Measurements from ENCODE around the gene LZIC. TPM values are rescaled to one million over a fixed set of nuclear protein-coding genes. Genes with fewer than 3 reads are reported as not detected.

LZIC gene
- total and polyA plus RNA-seq, 9 of the 15 experiments (the other 6 are each of a cell fraction or from before 2014, with no cell fraction given) = 32.9 to 109 (median 61.7) TPM

DNA sequence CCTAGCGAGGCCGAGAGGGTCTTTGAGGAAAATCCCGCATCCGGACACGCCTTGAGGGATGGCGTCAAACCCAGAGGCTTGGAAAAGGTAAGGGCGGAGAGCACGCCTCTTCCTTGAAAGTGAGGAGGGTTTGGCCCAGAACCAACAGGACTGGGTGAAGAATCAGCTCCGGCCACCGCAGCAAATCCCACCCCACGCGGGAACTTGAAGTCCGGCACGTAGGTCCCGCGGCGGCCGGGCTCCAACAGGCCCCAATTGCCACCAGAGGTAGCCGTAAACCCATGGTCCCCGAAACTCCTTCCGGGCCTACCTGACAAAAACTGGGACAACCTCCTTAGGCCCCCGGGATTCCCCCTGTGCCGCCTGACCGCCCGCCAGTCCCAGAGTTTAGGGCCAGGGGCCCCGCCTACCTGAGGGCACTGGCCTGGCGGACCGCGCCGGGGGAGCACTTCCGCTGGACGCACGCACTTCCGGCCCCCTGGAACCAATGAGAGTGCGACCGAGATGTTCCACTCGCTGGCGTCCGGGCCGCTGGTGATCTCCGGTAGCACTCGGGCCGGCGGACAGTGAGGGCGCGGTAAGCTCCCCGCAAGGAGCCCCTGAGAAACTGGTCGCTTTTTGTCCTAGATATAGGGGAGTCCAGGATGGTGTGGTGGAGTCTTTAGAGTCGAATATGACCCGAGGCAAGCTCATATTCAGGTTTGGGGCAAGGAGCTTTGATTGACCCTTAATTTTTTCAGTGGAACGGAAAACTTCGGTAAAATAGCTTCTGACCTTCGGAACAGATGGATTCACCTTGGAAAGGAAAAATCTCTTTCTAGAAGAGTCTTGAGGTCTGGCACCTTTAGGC is at the start of gene LZIC, which contains the start of gene NMNAT1 (continued):
- TF ChIP-seq, protein P1, sequence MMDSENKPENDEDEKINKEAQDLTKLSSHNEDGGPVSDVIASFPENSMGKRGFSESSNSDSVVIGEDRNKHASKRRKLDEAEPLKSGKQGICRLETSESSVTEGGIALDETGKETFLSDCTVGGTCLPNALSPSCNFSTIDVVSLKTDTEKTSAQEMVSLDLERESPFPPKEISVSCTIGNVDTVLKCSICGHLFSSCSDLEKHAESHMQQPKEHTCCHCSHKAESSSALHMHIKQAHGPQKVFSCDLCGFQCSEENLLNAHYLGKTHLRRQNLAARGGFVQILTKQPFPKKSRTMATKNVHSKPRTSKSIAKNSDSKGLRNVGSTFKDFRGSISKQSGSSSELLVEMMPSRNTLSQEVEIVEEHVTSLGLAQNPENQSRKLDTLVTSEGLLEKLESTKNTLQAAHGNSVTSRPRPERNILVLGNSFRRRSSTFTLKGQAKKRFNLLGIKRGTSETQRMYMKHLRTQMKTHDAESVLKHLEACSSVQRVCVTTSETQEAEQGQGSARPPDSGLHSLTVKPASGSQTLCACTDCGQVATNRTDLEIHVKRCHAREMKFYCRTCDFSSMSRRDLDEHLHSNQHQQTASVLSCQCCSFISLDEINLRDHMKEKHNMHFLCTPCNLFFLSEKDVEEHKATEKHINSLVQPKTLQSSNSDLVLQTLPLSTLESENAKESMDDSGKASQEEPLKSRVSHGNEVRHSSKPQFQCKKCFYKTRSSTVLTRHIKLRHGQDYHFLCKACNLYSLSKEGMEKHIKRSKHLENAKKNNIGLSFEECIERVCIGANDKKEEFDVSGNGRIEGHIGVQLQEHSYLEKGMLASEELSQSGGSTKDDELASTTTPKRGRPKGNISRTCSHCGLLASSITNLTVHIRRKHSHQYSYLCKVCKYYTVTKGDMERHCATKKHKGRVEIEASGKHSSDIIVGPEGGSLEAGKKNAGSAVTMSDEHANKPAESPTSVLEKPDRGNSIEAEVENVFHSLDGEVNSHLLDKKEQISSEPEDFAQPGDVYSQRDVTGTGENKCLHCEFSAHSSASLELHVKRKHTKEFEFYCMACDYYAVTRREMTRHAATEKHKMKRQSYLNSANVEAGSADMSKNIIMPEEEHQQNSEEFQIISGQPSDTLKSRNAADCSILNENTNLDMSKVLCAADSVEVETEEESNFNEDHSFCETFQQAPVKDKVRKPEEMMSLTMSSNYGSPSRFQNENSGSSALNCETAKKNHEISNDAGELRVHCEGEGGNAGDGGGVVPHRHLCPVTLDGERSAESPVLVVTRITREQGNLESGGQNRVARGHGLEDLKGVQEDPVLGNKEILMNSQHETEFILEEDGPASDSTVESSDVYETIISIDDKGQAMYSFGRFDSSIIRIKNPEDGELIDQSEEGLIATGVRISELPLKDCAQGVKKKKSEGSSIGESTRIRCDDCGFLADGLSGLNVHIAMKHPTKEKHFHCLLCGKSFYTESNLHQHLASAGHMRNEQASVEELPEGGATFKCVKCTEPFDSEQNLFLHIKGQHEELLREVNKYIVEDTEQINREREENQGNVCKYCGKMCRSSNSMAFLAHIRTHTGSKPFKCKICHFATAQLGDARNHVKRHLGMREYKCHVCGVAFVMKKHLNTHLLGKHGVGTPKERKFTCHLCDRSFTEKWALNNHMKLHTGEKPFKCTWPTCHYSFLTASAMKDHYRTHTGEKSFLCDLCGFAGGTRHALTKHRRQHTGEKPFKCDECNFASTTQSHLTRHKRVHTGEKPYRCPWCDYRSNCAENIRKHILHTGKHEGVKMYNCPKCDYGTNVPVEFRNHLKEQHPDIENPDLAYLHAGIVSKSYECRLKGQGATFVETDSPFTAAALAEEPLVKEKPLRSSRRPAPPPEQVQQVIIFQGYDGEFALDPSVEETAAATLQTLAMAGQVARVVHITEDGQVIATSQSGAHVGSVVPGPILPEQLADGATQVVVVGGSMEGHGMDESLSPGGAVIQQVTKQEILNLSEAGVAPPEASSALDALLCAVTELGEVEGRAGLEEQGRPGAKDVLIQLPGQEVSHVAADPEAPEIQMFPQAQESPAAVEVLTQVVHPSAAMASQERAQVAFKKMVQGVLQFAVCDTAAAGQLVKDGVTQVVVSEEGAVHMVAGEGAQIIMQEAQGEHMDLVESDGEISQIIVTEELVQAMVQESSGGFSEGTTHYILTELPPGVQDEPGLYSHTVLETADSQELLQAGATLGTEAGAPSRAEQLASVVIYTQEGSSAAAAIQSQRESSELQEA (IDR thresholded peaks at IDR 0.05; ENCODE audit: low read depth) = no peak
- TF ChIP-seq PHB2 (IDR thresholded peaks at IDR 0.05; ENCODE audit: low read depth) (no peak), OTX1 (CRISPR knock-in tag; IDR thresholded peaks at IDR 0.05) (peak; percentile 5; the same call in 1 of the 2 replicates), LARP7 (IDR thresholded peaks at IDR 0.05) (no peak; the same call in 1 of the 2 replicates), ZNF217 (CRISPR knock-in tag; IDR thresholded peaks at IDR 0.05) (no peak), STAT5B (CRISPR knock-in tag; IDR thresholded peaks at IDR 0.05) (no peak), ZBED1 (IDR thresholded peaks at IDR 0.05) (peak; percentile 91), TRIM24 (IDR thresholded peaks at IDR 0.05) (peak in 1 of 2 experiments; percentile 99; a peak in 2 of 4 replicates), MCM2 (IDR thresholded peaks at IDR 0.05; ENCODE audit: low read depth) (no peak), GABPB2 (CRISPR knock-in tag; conservative IDR thresholded peaks at IDR 0.05) (no peak), COPS2 (conservative IDR thresholded peaks at IDR 0.05) (no peak), HIVEP1 (CRISPR knock-in tag; IDR thresholded peaks at IDR 0.05) (no peak), SMAD4 (CRISPR knock-in tag; conservative IDR thresholded peaks at IDR 0.05) (peak; percentile 82), EP400 (IDR thresholded peaks at IDR 0.05) (peak; percentile 95), ARID2 (IDR thresholded peaks at IDR 0.05) (no peak), PHF8 (IDR thresholded peaks at IDR 0.05; ENCODE audit: borderline replicate concordance, low read length) (peak; percentile 98), ZNF764 (CRISPR knock-in tag; IDR thresholded peaks at IDR 0.05; ENCODE audit: low read depth) (no peak), PTRF (tag; IDR thresholded peaks at IDR 0.05) (no peak), DPF2 (IDR thresholded peaks at IDR 0.05) (no peak), HDAC1 (IDR thresholded peaks at IDR 0.05) (peak; percentile 83 to 97; a peak in 3 of 4 replicates)
- TF ChIP-seq, protein P2, sequence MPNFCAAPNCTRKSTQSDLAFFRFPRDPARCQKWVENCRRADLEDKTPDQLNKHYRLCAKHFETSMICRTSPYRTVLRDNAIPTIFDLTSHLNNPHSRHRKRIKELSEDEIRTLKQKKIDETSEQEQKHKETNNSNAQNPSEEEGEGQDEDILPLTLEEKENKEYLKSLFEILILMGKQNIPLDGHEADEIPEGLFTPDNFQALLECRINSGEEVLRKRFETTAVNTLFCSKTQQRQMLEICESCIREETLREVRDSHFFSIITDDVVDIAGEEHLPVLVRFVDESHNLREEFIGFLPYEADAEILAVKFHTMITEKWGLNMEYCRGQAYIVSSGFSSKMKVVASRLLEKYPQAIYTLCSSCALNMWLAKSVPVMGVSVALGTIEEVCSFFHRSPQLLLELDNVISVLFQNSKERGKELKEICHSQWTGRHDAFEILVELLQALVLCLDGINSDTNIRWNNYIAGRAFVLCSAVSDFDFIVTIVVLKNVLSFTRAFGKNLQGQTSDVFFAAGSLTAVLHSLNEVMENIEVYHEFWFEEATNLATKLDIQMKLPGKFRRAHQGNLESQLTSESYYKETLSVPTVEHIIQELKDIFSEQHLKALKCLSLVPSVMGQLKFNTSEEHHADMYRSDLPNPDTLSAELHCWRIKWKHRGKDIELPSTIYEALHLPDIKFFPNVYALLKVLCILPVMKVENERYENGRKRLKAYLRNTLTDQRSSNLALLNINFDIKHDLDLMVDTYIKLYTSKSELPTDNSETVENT (CRISPR knock-in tag; IDR thresholded peaks at IDR 0.05) = peak; percentile 91

Measured in K562 (cell line).